Activated T-cell treated with anti-CD3 and anti-CD28 coated beads, Interleukin-2, amount 50 U/mL, for 1 hour (primary cell): ENCODE measurements around the gene DACH1.

Experiments used
- DNase-seq: peaks from one replicate; pipeline ENCODE4 v3.0.0-alpha.2; 2020

Gene DACH1

GRCh38 chr13:71771144-71771543 lies 95.9 kb downstream of the DACH1 start:
- no peak for DNase-seq

GRCh38 chr13:71770710-71771109 lies 96.3 kb downstream of the DACH1 start:
- no peak for DNase-seq

GRCh38 chr13:71768881-71769280 lies 98.1 kb downstream of the DACH1 start:
- no peak for DNase-seq

GRCh38 chr13:71759651-71760511 lies 107.1 kb downstream of the DACH1 start:
- no peak for DNase-seq

- DNase-seq: no peak
Measured at GRCh38 chr13:71758828-71759227, 108.2 kb downstream of the DACH1 start.

GRCh38 chr13:71754407-71754974 lies 112.5 kb downstream of the DACH1 start:
- DNase-seq: no peak

GRCh38 chr13:71752775-71753513 lies 114.1 kb downstream of the DACH1 start:
- no peak for DNase-seq

GRCh38 chr13:71751073-71751472 lies 115.9 kb downstream of the DACH1 start:
- DNase-seq: no peak

GRCh38 chr13:71730267-71730666 lies 136.7 kb downstream of the DACH1 start:
- no peak for DNase-seq

- no peak for DNase-seq
Measured at GRCh38 chr13:71729441-71729840, 137.6 kb downstream of the DACH1 start.

- DNase-seq: no peak
Measured at GRCh38 chr13:71727662-71728061, 139.3 kb downstream of the DACH1 start.

- DNase-seq: no peak
Measured at GRCh38 chr13:71727042-71727441, 140.0 kb downstream of the DACH1 start.

GRCh38 chr13:71722206-71722605 lies 144.8 kb downstream of the DACH1 start:
- DNase-seq: no peak

GRCh38 chr13:71721104-71721503 lies 145.9 kb downstream of the DACH1 start:
- no peak for DNase-seq

GRCh38 chr13:71718931-71719330 lies 148.1 kb downstream of the DACH1 start:
- DNase-seq: no peak

GRCh38 chr13:71714802-71715375 lies 152.1 kb downstream of the DACH1 start:
- DNase-seq: no peak

GRCh38 chr13:71712988-71713653 lies 153.9 kb downstream of the DACH1 start:
- no peak for DNase-seq

- DNase-seq: no peak
Measured at GRCh38 chr13:71704656-71705055, 162.3 kb downstream of the DACH1 start.

- DNase-seq: no peak
Measured at GRCh38 chr13:71703138-71703537, 163.9 kb downstream of the DACH1 start.

GRCh38 chr13:71702253-71702652 lies 164.8 kb downstream of the DACH1 start:
- no peak for DNase-seq

GRCh38 chr13:71701741-71702140 lies 165.3 kb downstream of the DACH1 start:
- DNase-seq: no peak

GRCh38 chr13:71699342-71699741 lies 167.7 kb downstream of the DACH1 start:
- no peak for DNase-seq

- DNase-seq: no peak
Measured at GRCh38 chr13:71695662-71696061, 171.3 kb downstream of the DACH1 start.
